Upper lobe of left lung (tissue), 6 donors: ENCODE results near the gene ZNF740. TPM values are rescaled to one million over a fixed set of nuclear protein-coding genes. Genes with fewer than 3 reads are reported as not detected.

Source experiments
- ATAC-seq, 2 donors: fragments of 200-7000 bp; cut with Tn5 transposase; one replicate each; pipeline ENCODE4 v1.9.1; 2022; ENCODE audit warnings: mild to moderate bottlenecking in 2 of 2, moderate library complexity in 2 of 2; ENCODE audit not compliant: low FRiP score in 2 of 2
- DNase-seq, 2 donors: peaks; one replicate each; pipeline ENCODE4 v3.0.0-alpha.2; 2019 to 2020
- H3K27ac ChIP-seq, 4 donors: fragments of 200-600 bp; sonication (generic); one replicate each; pipeline ENCODE4 v1.5.1; 2016 to 2019
- H3K27me3 ChIP-seq, 4 donors: fragments of 200-600 bp; sonication (generic); one replicate each; pipeline ENCODE4 v1.5.1; 2017 to 2019
- H3K36me3 ChIP-seq, 4 donors: fragments of 200-600 bp; sonication (generic); one replicate each; pipeline ENCODE4 v1.5.1; 2016 to 2019
- H3K4me1 ChIP-seq, 4 donors: fragments of 200-600 bp; sonication (generic); one replicate each; pipeline ENCODE4 v1.5.1; 2018 to 2019
- H3K4me3 ChIP-seq, 4 donors: fragments of 200-600 bp; sonication (generic); one replicate each; pipeline ENCODE4 v1.5.1; 2017 to 2019; ENCODE audit warnings: mild to moderate bottlenecking in 2 of 4, moderate library complexity in 1 of 4
- H3K9me3 ChIP-seq, 4 donors: fragments of 200-600 bp; sonication (generic); one replicate each; pipeline ENCODE4 v1.5.1; 2018 to 2019
- EP300 ChIP-seq, 4 donors: sonication (generic); formaldehyde crosslinking; IDR thresholded peaks; one replicate each; pipeline ENCODE4 v1.5.1; 2017; ENCODE audit warnings: antibody characterized with exemption in 4 of 4, control low read depth in 2 of 4
- POLR2A ChIP-seq, 4 donors: fragments of 450-650 bp; IDR thresholded peaks; one replicate each; pipeline ENCODE4 v1.5.1; 2016 to 2017; ENCODE audit warnings: antibody characterized with exemption in 4 of 4, mild to moderate bottlenecking in 2 of 4
- POLR2AphosphoS5 ChIP-seq, 2 donors: sonication (generic); formaldehyde crosslinking; IDR thresholded peaks; one replicate each; pipeline ENCODE4 v1.5.1; 2017; ENCODE audit warnings: antibody characterized with exemption in 2 of 2
- WGBS, 2 donors: methylation state at CpG; one replicate each; pipeline ENCODE4 v1.1.5; 2017 to 2018; 5-methylcytosine and 5-hydroxymethylcytosine counted together
- total RNA-seq, 6 donors: library from RNA; depleted of rRNA in 4 of 6; stranded (reverse); fragments of >200 nt in 4 of 6; gene quantifications; one replicate each; pipeline versions ENCODE4 v1.1.0 to v1.2.1, GENCODE V29; 2016 to 2021
- TF ChIP-seq, protein P1 (sequence below), 6 experiments: fragments of 450-650 bp in 4 of 6; fragments of 200-600 bp in 2 of 6; sonication (generic) in 2 of 6; IDR thresholded peaks; one replicate each; pipeline ENCODE4 v1.5.1; 2016 to 2019; ENCODE audit warnings: antibody characterized with exemption in 6 of 6
- donor health status: DM: no; HTN: no; CAD: no; lungs with moderate emphysema.
- donor health status: DM: no; HTN: yes; CAD: no; lungs with severe emphysema.

Gene ZNF740
- total RNA-seq, 6 donors from 2014 or later, result 9.6 to 52.4 (median 24.0) TPM

DNA sequence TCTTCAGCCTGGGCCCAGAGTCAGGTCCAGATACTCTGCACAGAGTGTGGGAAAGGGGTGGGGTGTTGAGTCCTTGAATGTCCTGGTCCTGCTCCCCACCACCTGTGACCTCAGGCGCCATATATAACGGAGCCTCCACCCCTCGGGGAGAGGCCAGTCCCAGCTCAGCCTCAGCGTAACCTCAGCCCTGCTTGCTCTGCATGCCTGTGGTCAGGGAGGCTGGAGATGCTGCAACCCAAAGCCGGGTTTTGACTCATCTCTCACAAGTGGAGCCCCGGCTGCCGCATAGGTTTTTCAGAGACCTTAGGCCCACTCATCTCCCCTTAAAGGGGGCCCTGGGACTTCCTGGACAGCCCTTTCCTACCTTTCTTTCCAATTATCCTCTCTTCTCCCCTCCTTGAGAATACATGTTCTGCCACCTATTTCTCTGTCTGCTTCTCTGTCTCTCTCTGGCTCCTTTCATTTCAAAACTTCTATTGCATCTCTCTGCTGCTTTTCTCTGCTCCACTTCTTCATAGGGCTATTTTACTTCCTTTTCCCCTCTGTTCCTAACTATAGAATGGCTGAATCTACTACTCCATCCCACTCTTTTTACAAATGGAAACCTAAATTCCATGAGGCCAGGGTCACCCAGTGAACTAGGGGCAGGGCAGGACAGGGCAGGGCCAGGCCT lies 25.4 kb downstream of the ZNF740 start:
- DNase-seq (peak in 1 of 2 donors; percentile 60), ATAC-seq (peak; percentile 61 to 90)
- TF ChIP-seq POLR2A (IDR thresholded peaks at IDR 0.05), result no peak
- TF ChIP-seq, protein P1, sequence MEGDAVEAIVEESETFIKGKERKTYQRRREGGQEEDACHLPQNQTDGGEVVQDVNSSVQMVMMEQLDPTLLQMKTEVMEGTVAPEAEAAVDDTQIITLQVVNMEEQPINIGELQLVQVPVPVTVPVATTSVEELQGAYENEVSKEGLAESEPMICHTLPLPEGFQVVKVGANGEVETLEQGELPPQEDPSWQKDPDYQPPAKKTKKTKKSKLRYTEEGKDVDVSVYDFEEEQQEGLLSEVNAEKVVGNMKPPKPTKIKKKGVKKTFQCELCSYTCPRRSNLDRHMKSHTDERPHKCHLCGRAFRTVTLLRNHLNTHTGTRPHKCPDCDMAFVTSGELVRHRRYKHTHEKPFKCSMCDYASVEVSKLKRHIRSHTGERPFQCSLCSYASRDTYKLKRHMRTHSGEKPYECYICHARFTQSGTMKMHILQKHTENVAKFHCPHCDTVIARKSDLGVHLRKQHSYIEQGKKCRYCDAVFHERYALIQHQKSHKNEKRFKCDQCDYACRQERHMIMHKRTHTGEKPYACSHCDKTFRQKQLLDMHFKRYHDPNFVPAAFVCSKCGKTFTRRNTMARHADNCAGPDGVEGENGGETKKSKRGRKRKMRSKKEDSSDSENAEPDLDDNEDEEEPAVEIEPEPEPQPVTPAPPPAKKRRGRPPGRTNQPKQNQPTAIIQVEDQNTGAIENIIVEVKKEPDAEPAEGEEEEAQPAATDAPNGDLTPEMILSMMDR (IDR thresholded peaks at IDR 0.05), result no peak
- TF ChIP-seq EP300 (IDR thresholded peaks at IDR 0.05), result no peak
- TF ChIP-seq POLR2AphosphoS5 (IDR thresholded peaks at IDR 0.05), result no peak
- Histone ChIP-seq H3K27ac (peak overlapping the region in 2 of 4 donors; percentile 23 to 30), H3K36me3 (peaks cover 0 to 9% (median 3%) of the 10 kb centered on the region in 4 donors), H3K4me1 (peaks cover 12 to 28% (median 17%) of the 10 kb centered on the region in 4 donors), H3K9me3 (no peaks in the 10 kb centered on the region), H3K4me3 (no peak overlapping the region), H3K27me3 (no peaks in the 10 kb centered on the region)
- 70 to 75% methylated on average over 7 of the region's 7 CpGs for WGBS, 2 donors

DNA sequence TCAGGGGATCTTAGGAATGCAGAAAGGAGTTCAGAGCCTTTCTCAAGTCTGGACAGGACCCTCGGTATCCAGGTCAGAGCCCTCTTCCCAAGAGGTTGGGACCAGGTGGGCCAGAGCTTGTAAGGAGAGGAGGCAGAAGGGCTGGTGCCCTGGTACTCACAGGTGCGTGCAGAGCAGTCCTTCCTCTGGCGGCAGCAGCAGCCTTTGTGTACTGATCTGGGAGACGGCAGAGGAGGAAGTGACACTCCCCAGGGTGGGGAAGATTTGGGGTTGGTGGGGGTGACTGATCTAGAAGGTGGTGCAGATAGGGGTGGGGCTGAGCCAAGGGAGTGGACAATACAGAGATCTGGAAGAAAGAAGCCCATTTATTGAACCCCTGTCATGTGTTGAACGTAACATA lies 26.5 kb downstream of the ZNF740 start, which contains the start of gene ITGB7:
TSS of gene ITGB7 (minus strand) at position 210 of the 400 bp plus-strand sequence. CDS start 6,808 bp downstream, outside the sequence.
- ATAC-seq, result peak in 1 of 2 donors; percentile 34
- H3K4me3 ChIP-seq, result peak within 1 kb of the TSS in 3 of 4 donors; percentile 8 to 23 (median 21)
- peak in 1 of 2 donors; percentile 24 for TF ChIP-seq POLR2AphosphoS5 (IDR thresholded peaks at IDR 0.05)
- TF ChIP-seq POLR2A (IDR thresholded peaks at IDR 0.05), result peak in 1 of 4 donors; percentile 36
- TF ChIP-seq, protein P1 (IDR thresholded peaks at IDR 0.05), result no peak
- H3K27me3 ChIP-seq, result no peaks in the 10 kb centered on the region
- DNase-seq, result peak in 1 of 2 donors; percentile 47
- WGBS, 2 donors, result 26 to 34% methylated on average over 5 of the region's 5 CpGs
- H3K36me3 ChIP-seq, result peaks cover 0 to 21% (median 15%) of the 10 kb centered on the region in 4 donors
- H3K27ac ChIP-seq, result peak within 1 kb of the TSS in 2 of 4 donors; percentile 23 to 65
- H3K4me1 ChIP-seq, result peaks cover 12 to 28% (median 17%) of the 10 kb centered on the region in 4 donors
- H3K9me3 ChIP-seq, result no peaks in the 10 kb centered on the region

DNA sequence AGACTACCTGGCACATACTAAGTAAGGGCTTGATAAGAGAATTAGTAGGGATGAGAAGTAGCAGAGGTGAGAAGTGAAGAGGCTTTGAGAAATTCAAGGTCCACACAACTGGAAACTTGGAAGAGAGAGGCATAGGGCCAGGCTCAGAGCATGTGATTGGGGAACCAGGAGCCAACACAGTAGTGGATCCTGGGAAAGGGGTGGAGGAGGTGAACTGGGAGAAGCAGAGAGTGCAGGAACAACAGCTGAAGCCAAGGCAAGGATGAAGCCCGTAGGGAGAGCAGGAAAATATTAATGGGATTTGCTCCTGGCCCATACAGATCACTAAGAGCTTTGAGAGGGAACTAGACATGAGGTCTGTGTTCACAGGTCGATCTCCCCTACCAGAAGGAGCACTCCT lies 27.9 kb downstream of the ZNF740 start:
- no peak for TF ChIP-seq EP300 (IDR thresholded peaks at IDR 0.05)
- TF ChIP-seq POLR2AphosphoS5 (IDR thresholded peaks at IDR 0.05), result no peak
- TF ChIP-seq, protein P1 (IDR thresholded peaks at IDR 0.05), result no peak
- no peak for TF ChIP-seq POLR2A (IDR thresholded peaks at IDR 0.05)
- DNase-seq, result no peak
- H3K27me3 ChIP-seq, result no peaks in the 10 kb centered on the region
- no peak overlapping the region for H3K4me3 ChIP-seq
- no peaks in the 10 kb centered on the region for H3K9me3 ChIP-seq
- peaks cover 12 to 35% (median 21%) of the 10 kb centered on the region in 4 donors for H3K4me1 ChIP-seq
- no peak for ATAC-seq
- H3K27ac ChIP-seq, result peak overlapping the region in 2 of 4 donors; percentile 65 to 72
- peaks cover 0 to 31% (median 25%) of the 10 kb centered on the region in 4 donors for H3K36me3 ChIP-seq
- 58 to 61% methylated on average over 2 of the region's 2 CpGs for WGBS, 2 donors

DNA sequence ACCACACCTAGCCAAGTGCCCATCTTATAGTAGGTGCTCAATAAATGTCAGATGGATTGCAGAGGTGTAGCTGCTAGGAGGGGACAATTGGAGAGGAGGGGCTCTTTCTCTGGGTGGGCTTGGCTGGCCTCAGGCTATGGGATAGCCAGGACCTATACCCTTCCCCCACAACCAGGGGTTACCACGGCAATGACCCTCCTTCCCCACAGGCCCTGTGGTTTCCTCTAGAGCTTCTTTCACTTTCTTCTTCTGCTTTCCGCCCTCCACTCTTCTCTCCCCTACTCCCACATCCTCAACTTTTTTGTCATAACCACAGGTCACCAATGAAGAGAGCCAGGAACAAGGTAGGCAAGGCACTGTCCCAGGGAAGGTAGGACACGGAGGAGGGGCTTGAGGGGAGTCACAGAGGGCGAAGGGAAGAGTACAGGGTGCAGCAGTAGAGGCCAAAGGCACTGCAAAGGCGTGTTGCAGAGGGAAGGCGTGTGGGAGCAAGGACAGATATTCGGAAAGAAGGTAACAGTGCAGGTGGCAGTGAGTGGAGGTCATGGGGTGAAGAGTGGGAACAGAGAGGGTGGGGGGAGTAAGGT lies 28.4 kb downstream of the ZNF740 start:
- Histone ChIP-seq H3K4me1 (peaks cover 13 to 41% (median 25%) of the 10 kb centered on the region in 4 donors), H3K9me3 (no peaks in the 10 kb centered on the region), H3K27me3 (no peaks in the 10 kb centered on the region), H3K36me3 (peaks cover 0 to 36% (median 31%) of the 10 kb centered on the region in 4 donors), H3K4me3 (peak overlapping the region in 2 of 4 donors; percentile 10 to 14), H3K27ac (peak overlapping the region in 3 of 4 donors; percentile 48 to 72 (median 65))
- peak in 1 of 2 donors; percentile 37 for ATAC-seq
- 52 to 63% methylated on average over 7 of the region's 7 CpGs for WGBS, 2 donors
- no peak for DNase-seq
- TF ChIP-seq EP300 (IDR thresholded peaks at IDR 0.05), result no peak
- TF ChIP-seq, protein P1 (IDR thresholded peaks at IDR 0.05), result no peak
